NCI-H2171 (cell line): ENCODE data around the gene ALPK3.
"Not testable (repeated sequence)": the region's sequence is repeated elsewhere in the genome, so short reads cannot be mapped to it uniquely, and the experiment has no call there.

Experiments used
- DNase-seq: peaks from one replicate; lab custom pipeline; 2025; lab: John Stamatoyannopoulos, UW

The ALPK3 gene

GRCh38 chr15:84874981-84875699, 58.0 kb downstream of the ALPK3 start:
- DNase-seq = no peak

GRCh38 chr15:84876269-84876668, 59.1 kb downstream of the ALPK3 start:
- DNase-seq = no peak

- not testable (repeated sequence) for DNase-seq
Observed at GRCh38 chr15:84877701-84878100, 60.5 kb downstream of the ALPK3 start.

- no peak for DNase-seq
Observed at GRCh38 chr15:84878504-84878903, 61.3 kb downstream of the ALPK3 start.

GRCh38 chr15:84879088-84879780, 62.1 kb downstream of the ALPK3 start:
- DNase-seq = no peak

GRCh38 chr15:84880007-84880406, 62.9 kb downstream of the ALPK3 start:
- DNase-seq = no peak

- no peak for DNase-seq
Observed at GRCh38 chr15:84880822-84881519, 63.8 kb downstream of the ALPK3 start.

- no peak for DNase-seq
Observed at GRCh38 chr15:84881520-84881830, 64.3 kb downstream of the ALPK3 start.

- DNase-seq = no peak
Observed at GRCh38 chr15:84883466-84883865, 66.3 kb downstream of the ALPK3 start.

GRCh38 chr15:84883916-84884781, 67.0 kb downstream of the ALPK3 start, which contains the start of gene SLC28A1:
SLC28A1 (plus strand) TSS chr15:84884662; CDS start chr15:84887761, 3,099 bp downstream.
- DNase-seq = no peak

GRCh38 chr15:84885801-84886200, 68.6 kb downstream of the ALPK3 start:
- DNase-seq = no peak

GRCh38 chr15:84886211-84886983, 69.2 kb downstream of the ALPK3 start:
- DNase-seq = no peak

- DNase-seq = no peak
Observed at GRCh38 chr15:84886984-84887299, 69.8 kb downstream of the ALPK3 start.

- no peak for DNase-seq
Observed at GRCh38 chr15:84887938-84888337, 70.8 kb downstream of the ALPK3 start.

- DNase-seq = peak; percentile 70
Observed at GRCh38 chr15:84888639-84889038, 71.5 kb downstream of the ALPK3 start.

GRCh38 chr15:84889313-84889990, 72.3 kb downstream of the ALPK3 start:
- DNase-seq = peak; percentile 64

- no peak for DNase-seq
Observed at GRCh38 chr15:84889991-84890669, 73.0 kb downstream of the ALPK3 start.

- no peak for DNase-seq
Observed at GRCh38 chr15:84890670-84891162, 73.6 kb downstream of the ALPK3 start.

- no peak for DNase-seq
Observed at GRCh38 chr15:84891339-84891738, 74.2 kb downstream of the ALPK3 start.

- no peak for DNase-seq
Observed at GRCh38 chr15:84892786-84893307, 75.7 kb downstream of the ALPK3 start.
